ENCODE results near the gene GPR180. TPM values are rescaled to one million over a fixed set of nuclear protein-coding genes. Genes with fewer than 3 reads are reported as not detected.

The GPR180 gene
- total RNA-seq, 4 donors from 2014 or later, result 5.3 to 33.4 (median 12.9) TPM

DNA sequence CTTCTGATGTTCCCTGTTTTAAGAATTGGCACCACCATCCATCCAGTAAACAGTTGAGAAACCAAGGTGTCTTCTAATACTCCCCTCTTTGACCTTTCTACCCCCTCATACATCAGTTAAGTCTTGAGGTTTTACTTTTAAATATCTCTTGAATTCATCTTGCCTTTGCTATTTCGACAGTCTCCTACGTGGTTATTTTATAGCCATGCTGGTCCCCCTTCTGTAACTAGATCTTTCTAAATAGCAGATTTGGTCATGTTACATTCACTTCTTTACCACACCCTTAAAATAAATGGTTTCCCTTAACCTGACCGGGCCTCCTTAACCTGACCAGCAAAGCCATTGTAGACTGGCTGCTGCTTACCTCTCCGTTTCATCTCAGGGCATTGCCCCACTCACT is 5.4 kb downstream of the GPR180 start:
- TF ChIP-seq, protein P1, sequence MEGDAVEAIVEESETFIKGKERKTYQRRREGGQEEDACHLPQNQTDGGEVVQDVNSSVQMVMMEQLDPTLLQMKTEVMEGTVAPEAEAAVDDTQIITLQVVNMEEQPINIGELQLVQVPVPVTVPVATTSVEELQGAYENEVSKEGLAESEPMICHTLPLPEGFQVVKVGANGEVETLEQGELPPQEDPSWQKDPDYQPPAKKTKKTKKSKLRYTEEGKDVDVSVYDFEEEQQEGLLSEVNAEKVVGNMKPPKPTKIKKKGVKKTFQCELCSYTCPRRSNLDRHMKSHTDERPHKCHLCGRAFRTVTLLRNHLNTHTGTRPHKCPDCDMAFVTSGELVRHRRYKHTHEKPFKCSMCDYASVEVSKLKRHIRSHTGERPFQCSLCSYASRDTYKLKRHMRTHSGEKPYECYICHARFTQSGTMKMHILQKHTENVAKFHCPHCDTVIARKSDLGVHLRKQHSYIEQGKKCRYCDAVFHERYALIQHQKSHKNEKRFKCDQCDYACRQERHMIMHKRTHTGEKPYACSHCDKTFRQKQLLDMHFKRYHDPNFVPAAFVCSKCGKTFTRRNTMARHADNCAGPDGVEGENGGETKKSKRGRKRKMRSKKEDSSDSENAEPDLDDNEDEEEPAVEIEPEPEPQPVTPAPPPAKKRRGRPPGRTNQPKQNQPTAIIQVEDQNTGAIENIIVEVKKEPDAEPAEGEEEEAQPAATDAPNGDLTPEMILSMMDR (IDR thresholded peaks at IDR 0.05), result no peak
- ATAC-seq (ENCODE audit: low FRiP score), result no peak
- no peak for DNase-seq (ENCODE audit: low spot score)

DNA sequence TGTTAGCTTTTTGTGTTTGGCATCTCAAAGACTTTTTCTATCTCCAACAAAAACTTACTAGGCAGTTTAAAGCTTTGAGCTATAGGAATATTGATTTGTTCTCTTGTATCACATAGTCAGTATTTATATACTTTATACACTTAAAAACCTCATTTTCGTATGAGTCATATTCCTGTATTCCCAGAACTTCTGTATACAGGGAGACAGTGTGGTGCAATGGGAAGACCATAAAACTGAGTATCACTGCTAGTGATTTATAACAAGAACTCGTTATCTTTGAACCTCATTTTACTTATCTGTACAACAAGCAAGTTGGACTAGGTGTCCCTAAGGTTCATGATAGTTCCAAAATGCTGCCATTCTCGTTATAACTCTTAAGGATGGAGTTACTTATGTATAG is 6.3 kb downstream of the GPR180 start:
- TF ChIP-seq, protein P1 (IDR thresholded peaks at IDR 0.05), result no peak
- no peak for DNase-seq (ENCODE audit: low spot score)
- ATAC-seq (ENCODE audit: low FRiP score), result no peak

DNA sequence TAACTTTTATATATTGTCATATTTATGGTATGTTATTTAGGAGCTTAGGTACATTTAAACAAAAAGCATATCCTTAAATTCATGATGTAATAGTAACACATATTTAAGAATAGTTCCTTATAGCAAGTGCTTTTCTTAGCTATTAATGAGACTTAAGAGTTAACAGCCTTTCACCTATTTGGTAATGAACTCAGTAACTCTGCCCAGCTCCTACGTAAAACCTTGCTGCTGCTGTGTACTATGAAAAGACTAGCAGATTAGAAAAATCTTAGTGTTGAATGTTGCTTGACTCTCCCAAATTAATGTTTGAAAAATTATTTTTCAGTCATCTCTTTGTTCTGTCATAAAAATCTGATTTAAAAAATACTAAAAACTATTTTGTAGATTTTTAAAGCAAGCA is 6.9 kb downstream of the GPR180 start:
- no peak for DNase-seq (ENCODE audit: low spot score)
- ATAC-seq (ENCODE audit: low FRiP score), result no peak
- TF ChIP-seq, protein P1 (IDR thresholded peaks at IDR 0.05), result no peak

DNA sequence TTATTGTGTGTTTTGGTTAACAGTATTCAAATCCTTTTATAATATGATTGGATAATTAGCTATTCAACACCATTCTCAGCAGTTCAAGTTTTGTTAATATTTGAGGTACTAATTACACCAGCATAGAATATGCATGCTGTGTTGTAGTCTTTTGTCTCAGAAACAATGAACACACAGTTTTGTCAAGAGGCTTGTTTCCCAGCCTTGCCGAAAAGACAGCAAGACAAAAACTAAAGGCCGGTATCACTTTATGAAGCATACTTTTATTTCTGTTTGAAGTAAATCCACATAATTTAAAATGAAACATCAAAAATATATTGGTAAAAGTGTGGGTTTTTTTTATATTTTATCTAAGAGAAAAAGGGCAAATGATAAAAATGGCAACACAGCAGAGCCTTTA is 7.5 kb downstream of the GPR180 start:
- TF ChIP-seq, protein P1 (IDR thresholded peaks at IDR 0.05), result no peak
- no peak for ATAC-seq (ENCODE audit: low FRiP score)

DNA sequence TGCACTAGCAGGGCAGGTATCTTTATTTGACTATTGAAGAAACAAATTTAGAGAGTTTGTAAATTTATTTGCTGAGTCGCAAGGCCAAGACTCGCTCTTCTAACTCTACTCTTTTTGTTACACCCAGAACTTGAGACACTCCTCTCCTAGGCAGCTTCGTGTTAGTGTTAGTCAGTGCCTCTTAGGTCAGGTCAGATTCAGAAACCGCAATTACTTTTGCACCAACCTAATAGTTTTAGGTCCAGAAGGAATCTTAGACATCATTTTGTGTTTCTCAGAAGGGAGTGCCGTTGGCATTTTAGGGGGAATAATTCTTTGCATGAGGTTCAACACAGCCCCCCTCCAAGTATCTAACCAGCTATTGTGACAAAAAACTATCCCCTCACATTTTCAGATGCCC is 8.8 kb downstream of the GPR180 start:
- DNase-seq (ENCODE audit: low spot score) (no peak), ATAC-seq (ENCODE audit: low FRiP score) (no peak)
- TF ChIP-seq, protein P1 (IDR thresholded peaks at IDR 0.05), result no peak

More for the DNA sequence above, 7.5 kb downstream of the GPR180 start:
- DNase-seq (ENCODE audit: low spot score), result no peak

DNA sequence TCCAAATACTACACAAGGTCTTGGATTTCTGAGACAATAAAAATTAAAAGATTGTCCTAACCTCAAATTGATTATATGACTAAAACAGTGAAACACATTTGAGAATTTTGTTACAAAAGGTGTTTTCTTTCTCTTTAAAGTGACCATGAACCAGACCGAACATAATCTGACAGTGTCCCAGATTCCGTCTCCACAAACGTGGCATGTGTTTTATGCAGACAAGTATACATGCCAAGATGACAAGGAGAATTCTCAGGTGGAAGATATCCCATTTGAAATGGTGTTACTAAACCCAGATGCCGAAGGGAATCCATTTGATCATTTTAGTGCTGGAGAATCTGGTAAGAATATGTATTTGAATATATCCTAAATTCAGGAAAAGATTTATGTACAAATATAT is 10.4 kb downstream of the GPR180 start:
- DNase-seq (ENCODE audit: low spot score) (no peak), ATAC-seq (ENCODE audit: low FRiP score) (no peak)
- TF ChIP-seq, protein P1 (IDR thresholded peaks at IDR 0.05), result no peak

DNA sequence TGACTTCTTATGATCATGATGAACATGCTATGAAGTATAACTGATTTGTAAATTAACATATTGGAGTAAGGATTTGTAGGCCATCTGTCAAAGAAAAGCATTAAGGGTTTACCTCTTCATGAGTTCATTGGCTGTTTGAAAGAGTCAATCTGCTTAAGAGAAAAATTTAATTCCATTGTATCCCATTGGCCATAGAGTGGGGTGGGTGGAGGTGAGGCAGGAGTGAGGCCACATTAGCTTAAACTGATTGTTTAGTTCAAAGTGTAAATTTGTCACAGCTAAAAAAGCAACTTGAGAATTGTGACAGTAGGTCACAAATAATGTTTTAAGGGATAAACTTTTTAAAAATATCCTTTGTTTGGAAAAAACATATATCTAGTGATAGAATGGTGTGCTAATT is 11.4 kb downstream of the GPR180 start:
- TF ChIP-seq, protein P1 (IDR thresholded peaks at IDR 0.05), result no peak
- DNase-seq (ENCODE audit: low spot score) (no peak), ATAC-seq (ENCODE audit: low FRiP score) (no peak)

Measured in omental fat pad (tissue), 4 donors.